ENCODE results near the gene ARHGEF3.
A peak's percentile ranks its signal among the peaks of the same experiment; 100 is the strongest.

The ARHGEF3 gene

DNA sequence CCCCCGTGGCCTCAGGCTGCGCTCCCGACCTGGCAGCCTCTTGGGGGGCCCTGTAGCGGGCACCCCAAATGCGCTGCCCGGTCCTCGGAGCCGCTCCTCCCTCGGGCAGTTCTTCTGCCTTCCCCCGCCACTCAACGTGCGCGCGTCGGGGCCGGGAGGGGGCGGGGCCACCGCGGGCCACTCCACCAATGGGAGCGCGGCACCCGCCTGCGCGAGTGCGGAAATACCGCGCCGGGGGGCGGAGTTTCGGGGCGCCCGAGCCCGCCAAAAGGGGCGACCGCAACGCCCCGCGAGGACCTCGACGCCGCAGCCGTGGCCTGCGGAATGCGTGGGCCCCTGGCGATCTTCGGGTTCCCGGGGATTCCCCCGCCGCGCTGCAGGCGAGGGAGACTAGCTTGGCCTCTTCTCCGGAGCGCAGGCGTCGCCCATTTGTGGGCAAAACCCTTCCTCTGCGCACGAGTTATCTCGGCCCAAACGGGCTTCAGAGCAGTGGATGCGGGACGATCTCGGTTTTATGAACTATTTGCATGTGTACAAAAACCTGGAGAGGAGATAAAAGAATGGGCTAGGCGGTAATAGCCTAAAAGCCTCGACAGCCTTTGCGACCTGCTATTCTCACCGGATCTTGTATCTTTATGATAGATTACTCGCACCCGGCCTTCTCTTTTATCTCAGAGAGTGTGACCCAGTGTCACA, 118.5 kb downstream of the ARHGEF3 start, which contains the start of gene TASOR:
Gene TASOR, minus strand, starts transcription at position 144 of the 696 bp plus-strand sequence. CDS start 259 bp downstream, outside the sequence.
- H3K4me3 ChIP-seq (ENCODE audit: low read length): peak within 1 kb of the TSS; percentile 80
- TF ChIP-seq, protein P1, sequence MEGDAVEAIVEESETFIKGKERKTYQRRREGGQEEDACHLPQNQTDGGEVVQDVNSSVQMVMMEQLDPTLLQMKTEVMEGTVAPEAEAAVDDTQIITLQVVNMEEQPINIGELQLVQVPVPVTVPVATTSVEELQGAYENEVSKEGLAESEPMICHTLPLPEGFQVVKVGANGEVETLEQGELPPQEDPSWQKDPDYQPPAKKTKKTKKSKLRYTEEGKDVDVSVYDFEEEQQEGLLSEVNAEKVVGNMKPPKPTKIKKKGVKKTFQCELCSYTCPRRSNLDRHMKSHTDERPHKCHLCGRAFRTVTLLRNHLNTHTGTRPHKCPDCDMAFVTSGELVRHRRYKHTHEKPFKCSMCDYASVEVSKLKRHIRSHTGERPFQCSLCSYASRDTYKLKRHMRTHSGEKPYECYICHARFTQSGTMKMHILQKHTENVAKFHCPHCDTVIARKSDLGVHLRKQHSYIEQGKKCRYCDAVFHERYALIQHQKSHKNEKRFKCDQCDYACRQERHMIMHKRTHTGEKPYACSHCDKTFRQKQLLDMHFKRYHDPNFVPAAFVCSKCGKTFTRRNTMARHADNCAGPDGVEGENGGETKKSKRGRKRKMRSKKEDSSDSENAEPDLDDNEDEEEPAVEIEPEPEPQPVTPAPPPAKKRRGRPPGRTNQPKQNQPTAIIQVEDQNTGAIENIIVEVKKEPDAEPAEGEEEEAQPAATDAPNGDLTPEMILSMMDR (IDR thresholded peaks at IDR 0.05; ENCODE audit: insufficient read depth, low read depth, low read length, missing control alignments): no peak
- DNase-seq (ENCODE audit: low read depth): peak; percentile 79

DNA sequence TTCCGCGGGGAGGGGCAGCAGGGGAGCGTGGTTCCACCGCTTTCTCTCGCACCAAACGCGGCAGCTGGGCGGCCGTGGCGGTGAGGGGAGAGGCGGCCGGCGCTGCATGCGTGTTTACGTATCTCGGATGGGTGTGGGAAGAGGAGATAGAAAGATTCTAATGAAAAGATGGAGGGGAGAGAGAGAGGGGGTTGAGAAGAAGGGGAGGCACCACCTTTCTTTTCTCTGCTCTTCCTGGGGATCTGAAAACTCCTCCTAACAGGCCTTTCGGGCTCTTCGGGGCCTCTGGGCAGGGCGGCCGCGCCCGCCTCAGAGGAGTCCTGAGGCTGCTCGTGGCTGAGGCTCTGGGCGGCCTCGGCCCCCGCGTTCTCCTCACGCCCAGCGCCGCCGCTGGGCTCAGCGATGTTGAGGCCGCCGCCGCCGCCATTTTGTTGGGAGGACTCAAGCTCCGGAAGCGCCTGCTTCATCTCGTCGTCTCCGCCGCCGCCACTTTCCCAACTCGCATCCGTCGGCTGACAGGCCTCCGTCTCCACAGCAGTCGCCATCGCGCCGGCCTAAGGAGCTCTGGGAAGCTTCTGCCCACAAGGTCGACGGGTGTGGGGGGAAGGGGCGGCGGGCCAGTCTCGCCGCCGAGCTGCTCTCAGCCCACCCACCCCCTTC, 119.2 kb downstream of the ARHGEF3 start:
- TF ChIP-seq, protein P1 (IDR thresholded peaks at IDR 0.05; ENCODE audit: insufficient read depth, low read depth, low read length, missing control alignments): peak; percentile 14
- H3K4me3 ChIP-seq (ENCODE audit: low read length): peak overlapping the region; percentile 80

DNA sequence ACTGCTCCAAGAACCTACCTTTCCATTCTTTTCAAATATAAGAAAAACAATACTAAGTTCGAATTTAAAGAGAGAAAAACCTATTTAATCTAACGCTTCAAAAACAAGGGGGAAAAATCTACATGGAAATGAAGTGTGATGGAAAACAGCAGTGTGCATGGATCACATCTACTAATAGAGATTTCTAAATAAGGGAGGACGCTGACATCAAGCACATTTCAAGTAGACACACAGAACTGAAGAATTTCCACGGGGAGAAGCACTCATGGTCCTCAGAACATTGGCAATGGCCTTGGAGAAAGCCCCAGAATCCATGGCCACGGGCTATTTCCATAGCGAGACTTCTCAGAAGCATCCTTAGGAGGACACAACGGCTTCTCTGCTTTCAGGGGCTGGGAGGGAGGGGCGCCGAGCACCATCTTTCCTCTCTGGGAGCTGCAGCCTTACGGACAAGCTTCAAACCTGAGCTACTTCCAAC, 119.7 kb downstream of the ARHGEF3 start:
- TF ChIP-seq, protein P1 (IDR thresholded peaks at IDR 0.05; ENCODE audit: insufficient read depth, low read depth, low read length, missing control alignments): no peak
- peak overlapping the region; percentile 80 for H3K4me3 ChIP-seq (ENCODE audit: low read length)
- no peak for DNase-seq (ENCODE audit: low read depth)

More for the DNA sequence above, 119.2 kb downstream of the ARHGEF3 start:
- DNase-seq (ENCODE audit: low read depth): peak; percentile 74

GRCh38 chr3:56680054-56680580, 121.6 kb downstream of the ARHGEF3 start:
- no peak overlapping the region for H3K4me3 ChIP-seq (ENCODE audit: low read length)
- DNase-seq (ENCODE audit: low read depth): no peak
- TF ChIP-seq, protein P1 (IDR thresholded peaks at IDR 0.05; ENCODE audit: insufficient read depth, low read depth, low read length, missing control alignments): no peak
